ENCODE measurements around the gene SLC47A2.

GRCh38 chr17:19763416-19763815 is 47.0 kb upstream of the SLC47A2 start:
- TF ChIP-seq CTCF (IDR thresholded peaks at IDR 0.05; ENCODE audit: low read depth, low read length) (no peak), EZH2phosphoT487 (IDR thresholded peaks at IDR 0.05; ENCODE audit: low read depth) (no peak)
